HG03558 (cell line): ENCODE results near the gene ZNF598.
"Not testable (repeated sequence)": the region's sequence is repeated elsewhere in the genome, so short reads cannot be mapped to it uniquely, and the experiment has no call there.

Experiments used
- ATAC-seq: cut with Tn5 transposase; IDR thresholded peaks from one replicate; pipeline ENCODE4 v1.9.1; 2021; ENCODE audit warnings: moderate number of reproducible peaks; ENCODE audit not compliant: unreplicated experiment; ENCODE audit errors: extremely low read depth

Gene ZNF598

GRCh38 chr16:1962161-1963153, 47.2 kb downstream of the ZNF598 start:
- not testable (repeated sequence) for ATAC-seq

GRCh38 chr16:1961651-1962067, 48.0 kb downstream of the ZNF598 start:
- no peak for ATAC-seq

GRCh38 chr16:1960665-1961630, 48.7 kb downstream of the ZNF598 start:
- ATAC-seq = no peak

GRCh38 chr16:1959269-1960039, 50.2 kb downstream of the ZNF598 start, which contains the start of gene NDUFB10:
Gene NDUFB10, plus strand, starts transcription at chr16:1959538. Its CDS starts 87 bp downstream, at chr16:1959625.
- peak; percentile 41 for ATAC-seq

GRCh38 chr16:1958715-1959268, 50.8 kb downstream of the ZNF598 start:
- no peak for ATAC-seq

- not testable (repeated sequence) for ATAC-seq
These were observed 51.5 kb downstream of the ZNF598 start for GRCh38 chr16:1958143-1958491.

- ATAC-seq = not testable (repeated sequence)
These were observed 52.0 kb downstream of the ZNF598 start for GRCh38 chr16:1957434-1958142.

- no peak for ATAC-seq
These were observed 55.9 kb downstream of the ZNF598 start for GRCh38 chr16:1953734-1954133.

GRCh38 chr16:1950559-1950958, 59.1 kb downstream of the ZNF598 start:
- no peak for ATAC-seq

- no peak for ATAC-seq
These were observed 59.6 kb downstream of the ZNF598 start for GRCh38 chr16:1950047-1950446.

- no peak for ATAC-seq
These were observed 60.1 kb downstream of the ZNF598 start for GRCh38 chr16:1949507-1949906.
